Lung (tissue), 12 donors: ENCODE data around the gene PPP1R1B. TPM values are rescaled to one million over a fixed set of nuclear protein-coding genes. Genes with fewer than 3 reads are reported as not detected.

ENCODE experiments used
- ATAC-seq: fragments of 200-7000 bp; cut with Tn5 transposase; one replicate; pipeline ENCODE4 v1.9.1; 2020; ENCODE audit warnings: moderate number of reproducible peaks; ENCODE audit not compliant: insufficient read depth, low FRiP score
- DNase-seq, 3 donors: peaks; one replicate each; pipeline ENCODE4 v3.0.0-alpha.2; 2013 to 2017
- H3K27ac ChIP-seq, 2 donors: one replicate each; pipeline ENCODE4 v1.5.1; 2013; ENCODE audit warnings: mild to moderate bottlenecking in 2 of 2, moderate library complexity in 2 of 2, control low read depth in 1 of 2, inconsistent platforms in 1 of 2, low read depth in 1 of 2, low read length in 1 of 2
- H3K27me3 ChIP-seq, 3 donors: one replicate each; pipeline ENCODE4 v1.5.1; 2013; ENCODE audit warnings: low read length in 2 of 3; ENCODE audit not compliant: control insufficient read depth in 3 of 3, insufficient read depth in 3 of 3
- H3K36me3 ChIP-seq, 4 donors: one replicate each; pipeline ENCODE4 v1.5.1; 2013; ENCODE audit warnings: low read length in 4 of 4, mild to moderate bottlenecking in 1 of 4, moderate library complexity in 1 of 4; ENCODE audit not compliant: control insufficient read depth in 4 of 4, insufficient read depth in 4 of 4
- H3K4me1 ChIP-seq, 5 donors: one replicate each; pipeline ENCODE4 v1.5.1; 2013; ENCODE audit warnings: low read length in 5 of 5, mild to moderate bottlenecking in 2 of 5, moderate library complexity in 1 of 5; ENCODE audit not compliant: control insufficient read depth in 5 of 5, insufficient read depth in 5 of 5
- H3K4me3 ChIP-seq: one replicate; pipeline ENCODE4 v1.5.1; 2013; ENCODE audit warnings: mild to moderate bottlenecking, control low read depth, moderate library complexity
- H3K9ac ChIP-seq, 2 donors: one replicate each; pipeline ENCODE4 v1.5.1; 2013; ENCODE audit warnings: low read length in 2 of 2, control low read depth in 1 of 2; ENCODE audit not compliant: insufficient read depth in 1 of 2
- H3K9me3 ChIP-seq, 4 donors: one replicate each; pipeline ENCODE4 v1.5.1; 2013; ENCODE audit warnings: low read length in 3 of 4, mild to moderate bottlenecking in 1 of 4, moderate library complexity in 1 of 4; ENCODE audit not compliant: control insufficient read depth in 4 of 4, insufficient read depth in 3 of 4
- WGBS, 2 donors: extraction: QIAGEN DNeasy Blood & Tissue Kit; methylation state at CpG; one replicate each; pipeline ENCODE4 v1.1.7; 2013; 5-methylcytosine and 5-hydroxymethylcytosine counted together
- polyA plus RNA-seq, 2 donors: library from polyadenylated mRNA; stranded (reverse); fragments of 200-250 nt; gene quantifications; one replicate each; pipeline ENCODE4 v1.2.1, GENCODE V29; 2013
- total RNA-seq, 2 donors: library from RNA; depleted of rRNA in 1 of 2; stranded (reverse); fragments of >200 nt in 1 of 2; gene quantifications; one replicate each; pipeline ENCODE4 v1.2.1, GENCODE V29; 2014 to 2021
- TF ChIP-seq, protein P1 (sequence below): IDR thresholded peaks from 2 replicates; pipeline ENCODE4 v1.5.1; 2012; ENCODE audit warnings: mild to moderate bottlenecking; ENCODE audit errors: control extremely low read depth, extremely low read depth
- donor health status: control.
- donor health status: control.
- donor health status: Bipolar disorder and iron deficiency.
- donor health status: healthy.
- donor health status: DM: yes; HTN: yes; CAD: no.

The PPP1R1B gene
- total and polyA plus RNA-seq, 4 donors, result 21.3 to 36.4 (median 24.8) TPM

DNA sequence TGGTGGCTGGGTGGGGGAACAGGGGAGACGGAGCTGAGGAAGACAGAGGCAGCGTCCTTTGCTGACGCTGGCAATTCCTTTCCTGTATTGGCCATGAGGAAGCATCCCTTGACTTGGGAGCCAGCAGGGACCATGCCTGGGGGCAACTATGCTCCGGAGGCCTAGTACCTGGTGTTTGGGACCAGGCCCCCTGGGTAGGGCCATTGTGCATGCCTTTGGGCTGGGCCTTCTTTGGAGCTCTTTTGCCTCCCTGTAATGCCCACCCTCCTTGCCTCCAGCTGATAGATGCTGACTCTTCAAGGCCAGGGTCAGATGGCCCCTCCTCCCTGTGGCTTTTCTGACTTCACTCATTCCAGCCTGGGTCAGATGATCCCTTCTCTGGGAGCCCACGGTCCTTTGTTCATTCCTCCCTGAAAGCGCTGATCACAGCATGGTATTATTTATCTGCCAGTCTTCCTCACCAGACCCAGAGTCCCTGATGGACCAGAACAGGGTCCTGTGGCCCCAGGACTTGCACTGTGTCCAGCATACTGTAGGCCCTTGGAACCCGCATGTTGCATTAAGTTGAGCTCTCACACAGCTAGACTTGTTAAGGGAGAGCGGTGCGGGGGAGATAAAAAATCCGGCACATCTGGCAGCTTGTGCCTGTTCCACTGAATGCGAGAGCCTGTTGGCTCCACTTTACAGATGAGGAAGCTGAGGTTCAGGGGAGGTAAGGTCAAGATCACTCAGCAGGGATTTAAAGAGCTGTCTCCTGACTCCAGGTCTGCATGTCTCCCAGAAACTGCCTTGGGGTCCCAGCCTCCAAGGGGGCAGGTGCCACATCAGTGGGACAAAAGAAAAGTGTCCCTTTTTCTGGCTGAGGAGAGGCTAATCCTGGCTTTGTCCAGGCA lies 13.1 kb downstream of the PPP1R1B start:
- no peaks in the 10 kb centered on the region for H3K9me3 ChIP-seq
- DNase-seq, result no peak
- TF ChIP-seq, protein P1, sequence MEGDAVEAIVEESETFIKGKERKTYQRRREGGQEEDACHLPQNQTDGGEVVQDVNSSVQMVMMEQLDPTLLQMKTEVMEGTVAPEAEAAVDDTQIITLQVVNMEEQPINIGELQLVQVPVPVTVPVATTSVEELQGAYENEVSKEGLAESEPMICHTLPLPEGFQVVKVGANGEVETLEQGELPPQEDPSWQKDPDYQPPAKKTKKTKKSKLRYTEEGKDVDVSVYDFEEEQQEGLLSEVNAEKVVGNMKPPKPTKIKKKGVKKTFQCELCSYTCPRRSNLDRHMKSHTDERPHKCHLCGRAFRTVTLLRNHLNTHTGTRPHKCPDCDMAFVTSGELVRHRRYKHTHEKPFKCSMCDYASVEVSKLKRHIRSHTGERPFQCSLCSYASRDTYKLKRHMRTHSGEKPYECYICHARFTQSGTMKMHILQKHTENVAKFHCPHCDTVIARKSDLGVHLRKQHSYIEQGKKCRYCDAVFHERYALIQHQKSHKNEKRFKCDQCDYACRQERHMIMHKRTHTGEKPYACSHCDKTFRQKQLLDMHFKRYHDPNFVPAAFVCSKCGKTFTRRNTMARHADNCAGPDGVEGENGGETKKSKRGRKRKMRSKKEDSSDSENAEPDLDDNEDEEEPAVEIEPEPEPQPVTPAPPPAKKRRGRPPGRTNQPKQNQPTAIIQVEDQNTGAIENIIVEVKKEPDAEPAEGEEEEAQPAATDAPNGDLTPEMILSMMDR, result no peak
- 83 to 88% methylated on average over 11 of the region's 11 CpGs for WGBS, 2 donors
- H3K27ac ChIP-seq, result no peak overlapping the region
- peaks cover 0 to 11% (median 1%) of the 10 kb centered on the region in 4 donors for H3K36me3 ChIP-seq
- H3K4me3 ChIP-seq, result no peak overlapping the region
- ATAC-seq, result no peak
- H3K4me1 ChIP-seq, result peaks cover 9 to 52% (median 15%) of the 10 kb centered on the region in 5 donors
- no peak overlapping the region for H3K9ac ChIP-seq
- no peaks in the 10 kb centered on the region for H3K27me3 ChIP-seq

DNA sequence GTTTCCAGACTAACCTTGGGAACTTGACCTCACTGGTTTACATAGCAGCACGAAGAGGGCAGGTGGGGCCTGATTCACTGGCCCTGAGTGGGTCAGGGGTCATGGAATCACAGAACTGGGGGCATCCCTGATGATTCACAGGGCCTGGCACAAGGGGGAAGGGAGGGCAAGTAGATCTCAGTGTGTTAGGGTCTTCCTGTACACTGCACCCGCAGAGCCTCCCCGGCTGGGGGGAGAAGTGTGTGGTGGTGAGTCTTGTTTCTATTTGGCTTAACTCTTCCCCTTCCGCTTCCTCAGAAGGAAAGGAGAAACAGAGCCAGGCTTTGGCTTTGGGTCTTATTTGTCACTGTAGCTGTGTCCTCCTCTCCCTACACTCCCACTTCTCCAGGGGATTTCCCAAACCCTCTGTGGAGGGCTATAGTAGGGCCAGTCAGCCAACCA lies 13.9 kb downstream of the PPP1R1B start:
- 4 to 34% methylated on average over 3 to 4 of the region's 4 CpGs for WGBS, 2 donors
- peaks cover 9 to 54% (median 15%) of the 10 kb centered on the region in 5 donors for H3K4me1 ChIP-seq
- no peaks in the 10 kb centered on the region for H3K27me3 ChIP-seq
- peak overlapping the region in 1 of 2 donors; percentile 44 for H3K27ac ChIP-seq
- ATAC-seq (no peak), DNase-seq (no peak)
- TF ChIP-seq, protein P1, result no peak
- peaks cover 0 to 8% (median 1%) of the 10 kb centered on the region in 4 donors for H3K36me3 ChIP-seq
- H3K4me3 ChIP-seq, result no peak overlapping the region
- H3K9me3 ChIP-seq, result no peaks in the 10 kb centered on the region
- no peak overlapping the region for H3K9ac ChIP-seq

DNA sequence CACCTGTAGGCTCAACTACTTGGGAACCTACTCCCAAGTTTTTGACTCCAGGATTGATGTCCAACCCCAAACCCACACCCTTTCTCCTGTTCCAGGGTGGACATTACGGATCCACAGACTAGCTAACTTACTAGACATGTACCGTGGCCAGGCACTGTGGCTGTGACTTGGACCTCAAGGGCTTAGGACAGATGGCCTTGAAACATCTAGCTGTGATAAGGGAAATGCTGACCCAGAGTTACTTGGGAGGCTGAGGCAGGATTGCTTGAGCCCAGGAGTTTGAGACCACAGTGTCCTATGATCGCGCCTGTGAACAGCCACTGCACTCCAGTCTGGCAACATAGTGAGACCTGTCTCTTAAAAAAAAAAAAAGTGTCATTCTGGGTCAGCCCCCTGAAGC lies 14.3 kb downstream of the PPP1R1B start:
- Histone ChIP-seq H3K4me1 (peaks cover 6 to 53% (median 15%) of the 10 kb centered on the region in 5 donors), H3K9me3 (no peaks in the 10 kb centered on the region), H3K9ac (no peak overlapping the region), H3K27me3 (no peaks in the 10 kb centered on the region), H3K36me3 (peaks cover 0 to 8% (median 1%) of the 10 kb centered on the region in 4 donors), H3K4me3 (no peak overlapping the region), H3K27ac (peak overlapping the region in 1 of 2 donors; percentile 44)
- TF ChIP-seq, protein P1, result no peak
- WGBS, 2 donors, result 93 to 95% methylated on average over 4 of the region's 4 CpGs
- ATAC-seq (no peak), DNase-seq (no peak)
